Cardiac muscle cell (in vitro differentiated cells and primary cell): ENCODE measurements around the gene KNSTRN. TPM values are rescaled to one million over a fixed set of nuclear protein-coding genes. Genes with fewer than 3 reads are reported as not detected.

Source experiments
- DNase-seq, 2 donors: peaks; one replicate each; pipeline versions ENCODE4 v3.0.0 to v3.0.0-alpha.2; 2010 to 2017; ENCODE audit warnings: low read depth in 1 of 2, low spot score in 1 of 2
- H3K27ac ChIP-seq: fragments of 200-600 bp; sonication (generic); 2 replicates; pipeline ENCODE4 v1.5.1; 2016
- H3K27me3 ChIP-seq: fragments of 200-600 bp; sonication (generic); 2 replicates; pipeline ENCODE4 v1.6.0; 2016; ENCODE audit warnings: control low read depth
- H3K36me3 ChIP-seq: fragments of 200-600 bp; sonication (generic); 2 replicates; pipeline ENCODE4 v1.5.1; 2016; ENCODE audit warnings: control low read depth
- H3K4me1 ChIP-seq: fragments of 200-600 bp; sonication (generic); 2 replicates; pipeline ENCODE4 v1.8.1; 2017; ENCODE audit warnings: low read depth, mild to moderate bottlenecking, mixed run types
- H3K4me3 ChIP-seq: fragments of 200-600 bp; sonication (generic); 2 replicates; pipeline ENCODE4 v1.5.1; 2016; ENCODE audit warnings: mild to moderate bottlenecking
- H3K9me3 ChIP-seq: fragments of 200-600 bp; sonication (generic); 2 replicates; pipeline ENCODE4 v1.5.1; 2017; ENCODE audit warnings: low read depth, mild to moderate bottlenecking, control low read depth
- CTCF ChIP-seq: IDR thresholded peaks from 2 replicates; pipeline ENCODE4 v1.5.1; 2012; ENCODE audit warnings: low read depth, mild to moderate bottlenecking, low read length
- polyA plus RNA-seq: library from polyadenylated mRNA; unstranded; fragments of >200 nt; fragmentation: Nextera tagmentation; extraction: Ambion mirVana; gene quantifications from 2 replicates; pipeline ENCODE4 v1.2.1, GENCODE V29; 2016
- total RNA-seq: library from RNA; depleted of rRNA; stranded (reverse); fragments of >200 nt; gene quantifications from 2 replicates; pipeline ENCODE4 v1.2.3, GENCODE V29; 2016

The KNSTRN gene
- total and polyA plus RNA-seq, 2 experiments from 2014 or later: 23.0 to 84.3 TPM

DNA sequence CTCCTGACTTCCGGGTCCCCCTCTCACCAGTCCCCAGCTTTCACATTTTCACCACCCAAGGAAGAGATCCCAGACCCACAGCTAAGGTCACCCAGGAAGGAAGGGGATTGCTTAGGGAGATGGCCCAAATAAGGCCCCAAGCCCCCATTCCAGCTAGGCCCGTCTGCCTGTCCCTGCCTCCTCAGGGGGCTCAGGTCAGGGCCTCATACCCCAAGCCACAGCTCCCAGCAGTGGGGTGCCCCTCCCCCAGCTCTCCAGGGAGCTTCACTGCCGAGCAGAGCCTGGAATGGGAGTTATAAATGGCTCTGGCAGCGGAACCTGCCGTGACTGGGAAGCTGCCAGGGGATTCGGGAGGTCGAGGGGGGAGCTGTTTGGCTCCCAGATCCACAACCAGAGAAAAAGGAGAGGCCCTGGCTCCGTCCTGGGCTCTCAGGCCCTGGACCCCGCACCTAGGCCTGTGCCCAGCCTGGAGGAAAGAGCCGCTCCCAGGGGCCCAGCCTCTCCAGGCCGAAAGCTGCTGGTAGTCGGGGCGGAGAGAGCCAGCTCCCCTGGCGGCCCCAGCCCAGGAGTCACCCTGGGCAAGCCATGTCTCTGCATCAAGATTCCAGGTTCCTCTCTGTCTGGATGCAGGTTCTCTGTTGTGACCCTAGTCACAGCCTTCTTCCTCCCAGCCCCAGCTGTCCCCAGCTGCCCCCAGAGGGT, 42.3 kb upstream of the KNSTRN start:
- DNase-seq: peak; percentile 76 to 82
- Histone ChIP-seq H3K9me3 (no peaks in the 10 kb centered on the region), H3K27me3 (no peaks in the 10 kb centered on the region), H3K4me3 (peak overlapping the region; percentile 3), H3K4me1 (peaks cover 27% of the 10 kb centered on the region), H3K27ac (peak overlapping the region; percentile 97), H3K36me3 (no peaks in the 10 kb centered on the region)
- TF ChIP-seq CTCF: no peak

DNA sequence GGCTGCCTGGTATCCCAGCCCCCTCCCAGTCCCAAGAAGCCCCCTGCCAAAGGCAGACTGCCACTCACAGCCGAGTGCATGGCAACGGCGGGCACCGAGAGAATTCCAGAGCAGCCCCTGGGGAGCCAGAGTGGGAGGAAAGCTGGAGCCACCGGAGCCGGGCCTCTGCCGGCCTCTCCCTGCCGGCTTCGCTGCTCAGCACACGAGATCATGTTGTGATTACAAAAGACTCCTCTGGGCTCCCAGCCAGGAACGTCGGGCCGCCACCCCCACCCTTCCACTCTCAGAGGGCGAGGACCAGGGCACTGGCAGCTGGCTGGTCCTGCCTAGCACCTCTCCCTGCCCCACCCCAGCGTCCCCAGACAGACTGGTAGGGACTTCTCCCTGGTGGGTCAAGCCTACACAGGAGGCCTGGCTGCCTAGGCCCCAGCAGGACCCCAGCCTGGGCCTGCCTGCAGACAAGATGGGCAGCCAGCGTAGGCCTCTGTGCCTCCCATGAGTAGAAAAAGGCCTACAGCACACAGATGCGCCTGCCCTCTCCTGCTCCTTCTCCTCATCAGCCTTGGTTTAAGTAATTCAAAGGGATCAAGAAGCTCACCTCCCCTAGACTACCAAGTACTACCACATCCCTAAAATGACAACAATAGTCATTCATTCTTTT, 41.7 kb upstream of the KNSTRN start, which contains the start of gene CCDC9B:
Gene CCDC9B (minus strand): TSS at position 200 of the 661 bp plus-strand sequence. CDS start 120 bp downstream, at position 80.
- Histone ChIP-seq H3K36me3 (no peaks in the 10 kb centered on the region), H3K27me3 (no peaks in the 10 kb centered on the region), H3K4me1 (peaks cover 24% of the 10 kb centered on the region), H3K4me3 (peak within 1 kb of the TSS; percentile 3), H3K9me3 (no peaks in the 10 kb centered on the region), H3K27ac (peak within 1 kb of the TSS; percentile 97)
- DNase-seq: peak; percentile 83 to 91
- TF ChIP-seq CTCF: no peak

- TF ChIP-seq CTCF: no peak
- Histone ChIP-seq H3K27me3 (no peaks in the 10 kb centered on the region), H3K36me3 (no peaks in the 10 kb centered on the region), H3K27ac (no peak overlapping the region), H3K4me1 (peaks cover 23% of the 10 kb centered on the region), H3K4me3 (no peak overlapping the region), H3K9me3 (no peaks in the 10 kb centered on the region)
- peak in 1 of 2 donors; percentile 51 for DNase-seq
These were observed 39.9 kb upstream of the KNSTRN start for GRCh38 chr15:40342416-40343320.

GRCh38 chr15:40343512-40343911, 39.0 kb upstream of the KNSTRN start:
- Histone ChIP-seq H3K4me1 (peaks cover 21% of the 10 kb centered on the region), H3K27me3 (no peaks in the 10 kb centered on the region), H3K9me3 (no peaks in the 10 kb centered on the region), H3K27ac (no peak overlapping the region), H3K4me3 (no peak overlapping the region), H3K36me3 (no peaks in the 10 kb centered on the region)
- peak in 1 of 2 donors; percentile 93 for DNase-seq
- no peak for TF ChIP-seq CTCF

DNA sequence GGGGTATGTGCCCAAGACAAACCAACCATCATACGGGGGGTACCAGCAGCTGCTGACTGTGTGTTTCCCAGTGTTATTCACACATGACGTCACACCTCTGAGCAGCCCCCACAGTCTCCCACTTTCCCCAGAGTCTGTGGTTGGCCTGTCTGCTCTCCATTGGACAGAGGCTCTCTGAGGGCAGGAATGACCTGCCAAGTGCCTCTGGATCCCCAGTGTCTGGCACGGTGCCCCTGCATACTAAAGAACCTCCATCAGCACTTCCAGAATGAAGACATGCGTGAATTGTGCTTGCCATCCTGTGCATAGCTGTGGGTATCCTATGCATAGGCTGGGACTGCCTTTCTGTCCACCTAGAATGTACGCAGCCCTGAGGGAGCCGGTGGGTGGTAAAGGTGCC, 38.3 kb upstream of the KNSTRN start:
- Histone ChIP-seq H3K36me3 (no peaks in the 10 kb centered on the region), H3K4me1 (peaks cover 19% of the 10 kb centered on the region), H3K27ac (no peak overlapping the region), H3K4me3 (no peak overlapping the region), H3K27me3 (no peaks in the 10 kb centered on the region), H3K9me3 (no peaks in the 10 kb centered on the region)
- no peak for TF ChIP-seq CTCF
- peak in 1 of 2 donors; percentile 60 for DNase-seq
